HG03095 (cell line): ENCODE data around the gene GRID1.

ENCODE experiments used
- ATAC-seq: cut with Tn5 transposase; IDR thresholded peaks from one replicate; pipeline ENCODE4 v1.9.1; 2021; ENCODE audit warnings: moderate library complexity; ENCODE audit not compliant: unreplicated experiment

Gene GRID1

GRCh38 chr10:86366033-86366901, at the start of gene GRID1:
Gene GRID1, minus strand, starts transcription at chr10:86366795.
- ATAC-seq, result no peak

GRCh38 chr10:86415583-86415982, 49.0 kb upstream of the GRID1 start:
- no peak for ATAC-seq

GRCh38 chr10:86415116-86415515, 48.5 kb upstream of the GRID1 start:
- no peak for ATAC-seq

- ATAC-seq, result peak; percentile 73
Observed at GRCh38 chr10:86413046-86413728, 46.6 kb upstream of the GRID1 start.

GRCh38 chr10:86411852-86412560, 45.4 kb upstream of the GRID1 start:
- ATAC-seq, result no peak

- ATAC-seq, result peak; percentile 50
Observed at GRCh38 chr10:86411281-86411841, 44.8 kb upstream of the GRID1 start.

GRCh38 chr10:86410542-86411124, 44.0 kb upstream of the GRID1 start:
- ATAC-seq, result no peak

GRCh38 chr10:86409183-86409582, 42.6 kb upstream of the GRID1 start:
- ATAC-seq, result no peak

- no peak for ATAC-seq
Observed at GRCh38 chr10:86403183-86403797, 36.7 kb upstream of the GRID1 start.

- no peak for ATAC-seq
Observed at GRCh38 chr10:86402283-86402941, 35.8 kb upstream of the GRID1 start.

GRCh38 chr10:86401588-86402282, 35.1 kb upstream of the GRID1 start:
- ATAC-seq, result no peak

- peak; percentile 23 for ATAC-seq
Observed at GRCh38 chr10:86400705-86401587, 34.4 kb upstream of the GRID1 start.

- peak; percentile 91 for ATAC-seq
Observed at GRCh38 chr10:86399879-86400704, 33.5 kb upstream of the GRID1 start.

GRCh38 chr10:86399514-86399878, 32.9 kb upstream of the GRID1 start:
- ATAC-seq, result no peak

- no peak for ATAC-seq
Observed at GRCh38 chr10:86397120-86397519, 30.5 kb upstream of the GRID1 start.

GRCh38 chr10:86393862-86394455, 27.4 kb upstream of the GRID1 start:
- ATAC-seq, result no peak

- no peak for ATAC-seq
Observed at GRCh38 chr10:86393362-86393761, 26.8 kb upstream of the GRID1 start.
